GM21717 (cell line): ENCODE results near the gene SLCO3A1.
"Not testable (repeated sequence)": the region's sequence is repeated elsewhere in the genome, so short reads cannot be mapped to it uniquely, and the experiment has no call there.

Experiments
- ATAC-seq: cut with Tn5 transposase; IDR thresholded peaks from one replicate; pipeline ENCODE4 v1.9.1; 2021; ENCODE audit warnings: mild to moderate bottlenecking, moderate library complexity; ENCODE audit not compliant: unreplicated experiment

The SLCO3A1 gene

DNA sequence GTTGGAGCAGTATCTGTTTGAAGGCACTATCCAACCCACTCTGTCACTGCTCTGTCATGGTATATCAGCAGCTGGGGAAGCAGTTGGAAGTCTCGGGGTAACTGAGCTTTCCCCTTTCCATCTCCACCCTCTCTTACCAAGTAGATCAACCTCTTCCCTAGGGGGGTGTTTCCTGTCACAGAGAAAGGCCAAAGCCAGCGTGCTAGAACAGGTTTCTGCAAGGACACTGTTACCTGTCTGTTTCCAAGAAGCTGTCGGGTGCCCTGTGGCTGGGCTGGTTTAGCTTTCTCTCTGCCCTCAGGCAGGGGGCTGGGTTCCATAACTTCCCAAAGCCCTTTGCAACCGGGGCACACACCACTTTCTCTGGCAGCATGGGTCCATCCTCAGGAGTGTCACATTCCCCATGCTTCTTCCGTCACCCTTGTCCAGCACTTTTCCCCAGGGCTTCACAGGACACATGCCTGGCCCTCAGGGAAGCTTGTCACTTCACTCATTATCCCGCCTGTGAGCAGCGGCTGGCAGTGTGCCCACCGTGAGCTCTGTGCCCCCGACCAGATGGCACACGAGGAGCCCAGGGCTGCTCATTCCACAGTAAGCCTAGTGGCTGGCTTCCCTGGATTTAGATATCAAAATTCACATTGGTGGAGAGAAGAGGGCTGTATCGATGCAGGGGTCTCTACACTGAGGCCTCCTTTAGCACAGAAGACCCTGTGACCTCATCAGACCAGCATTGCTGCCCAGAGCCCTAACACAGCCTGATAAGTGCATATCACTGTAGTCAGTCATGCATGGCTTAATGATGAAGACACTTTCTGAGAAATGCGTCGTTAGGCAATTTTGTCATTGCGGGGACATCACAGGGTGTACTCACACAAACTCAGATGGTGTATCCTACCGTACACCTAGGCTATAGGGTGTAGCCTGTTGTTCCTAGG lies 205.8 kb downstream of the SLCO3A1 start:
- ATAC-seq, result no peak

DNA sequence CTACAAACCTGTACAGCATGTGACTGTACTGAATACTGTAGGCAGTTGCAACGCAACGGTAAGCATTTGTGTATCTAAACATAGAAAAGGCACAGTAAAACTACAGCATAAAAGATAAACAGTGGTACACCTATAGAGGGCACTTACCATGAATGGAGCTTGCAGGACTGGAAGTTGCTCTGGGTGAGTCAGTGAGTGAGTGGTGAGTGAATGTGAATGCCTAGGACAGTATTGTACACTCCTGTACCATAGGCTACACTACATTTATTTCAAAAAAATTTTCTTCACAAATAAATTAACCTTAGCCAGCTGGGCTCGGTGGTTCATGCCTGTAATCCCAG lies 206.4 kb downstream of the SLCO3A1 start:
- ATAC-seq, result not testable (repeated sequence)

DNA sequence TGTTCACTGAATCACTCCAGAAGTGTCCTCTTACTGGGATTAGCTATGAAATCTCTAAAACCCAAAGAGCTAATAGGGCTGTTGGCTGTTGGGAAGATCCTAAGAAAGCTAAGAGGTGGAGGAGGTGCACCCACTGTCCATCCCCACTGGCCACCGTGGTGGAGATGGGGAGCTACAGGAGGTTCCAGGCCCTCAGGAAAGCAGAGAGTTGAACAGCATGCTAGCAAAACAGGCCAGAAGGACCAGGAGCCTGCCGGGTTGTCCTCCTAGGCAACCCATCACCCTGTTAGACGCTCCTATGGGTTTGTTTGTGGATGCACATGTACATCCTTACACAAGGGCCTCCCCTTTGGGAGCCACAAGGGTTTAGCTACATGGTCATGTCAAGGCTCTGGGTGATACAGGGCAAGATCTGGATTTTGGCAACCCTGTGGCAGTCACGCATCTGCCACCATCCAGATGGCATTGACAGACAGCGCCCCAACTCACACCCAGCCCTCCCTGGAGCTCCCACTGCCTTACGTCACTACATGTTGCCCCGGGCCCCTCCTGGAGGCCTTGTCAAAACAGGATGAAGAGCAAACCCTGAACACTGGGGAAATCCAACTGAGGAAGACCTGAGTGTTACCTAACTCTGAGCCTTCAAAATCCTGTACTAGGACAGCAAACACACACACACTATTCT lies 208.1 kb downstream of the SLCO3A1 start:
- no peak for ATAC-seq

DNA sequence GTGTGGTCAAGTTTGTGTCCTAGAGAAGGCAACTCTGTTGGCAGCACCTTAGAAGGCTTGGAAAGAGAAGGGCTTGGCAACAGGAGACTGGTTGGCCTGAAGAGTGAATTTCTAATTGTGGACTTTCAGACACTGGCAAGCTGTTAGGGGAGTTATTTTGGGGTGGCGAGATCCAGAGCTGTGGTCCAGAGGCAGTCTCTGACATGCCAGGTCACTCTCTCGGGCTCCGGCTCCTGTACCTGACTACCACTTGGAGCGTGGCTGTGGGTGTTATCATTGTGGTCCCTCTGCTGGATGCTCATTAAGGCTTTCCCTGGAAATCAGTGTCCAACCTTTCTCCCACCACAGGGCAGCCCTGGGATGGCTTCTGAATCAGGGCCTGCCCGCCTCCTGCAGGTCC lies 209.0 kb downstream of the SLCO3A1 start:
- no peak for ATAC-seq

DNA sequence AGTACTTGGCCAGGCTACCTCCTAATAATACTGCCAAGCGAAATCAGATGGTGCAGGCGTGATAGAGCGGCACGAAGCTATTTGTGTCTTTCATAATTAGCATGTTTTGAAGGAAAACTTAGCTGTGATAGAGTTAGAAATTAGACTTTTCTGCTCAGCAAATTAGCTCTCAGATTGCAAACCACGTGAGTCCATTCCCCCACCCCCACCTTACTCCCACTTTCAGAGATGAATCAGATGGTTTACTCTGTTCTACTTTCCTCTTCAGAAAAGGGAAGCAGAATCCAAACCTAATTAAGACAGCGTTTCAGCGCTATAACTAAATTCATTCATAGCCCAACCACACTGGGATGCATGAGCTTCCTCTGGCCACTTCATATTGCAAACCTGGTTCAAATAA lies 214.6 kb downstream of the SLCO3A1 start:
- no peak for ATAC-seq

DNA sequence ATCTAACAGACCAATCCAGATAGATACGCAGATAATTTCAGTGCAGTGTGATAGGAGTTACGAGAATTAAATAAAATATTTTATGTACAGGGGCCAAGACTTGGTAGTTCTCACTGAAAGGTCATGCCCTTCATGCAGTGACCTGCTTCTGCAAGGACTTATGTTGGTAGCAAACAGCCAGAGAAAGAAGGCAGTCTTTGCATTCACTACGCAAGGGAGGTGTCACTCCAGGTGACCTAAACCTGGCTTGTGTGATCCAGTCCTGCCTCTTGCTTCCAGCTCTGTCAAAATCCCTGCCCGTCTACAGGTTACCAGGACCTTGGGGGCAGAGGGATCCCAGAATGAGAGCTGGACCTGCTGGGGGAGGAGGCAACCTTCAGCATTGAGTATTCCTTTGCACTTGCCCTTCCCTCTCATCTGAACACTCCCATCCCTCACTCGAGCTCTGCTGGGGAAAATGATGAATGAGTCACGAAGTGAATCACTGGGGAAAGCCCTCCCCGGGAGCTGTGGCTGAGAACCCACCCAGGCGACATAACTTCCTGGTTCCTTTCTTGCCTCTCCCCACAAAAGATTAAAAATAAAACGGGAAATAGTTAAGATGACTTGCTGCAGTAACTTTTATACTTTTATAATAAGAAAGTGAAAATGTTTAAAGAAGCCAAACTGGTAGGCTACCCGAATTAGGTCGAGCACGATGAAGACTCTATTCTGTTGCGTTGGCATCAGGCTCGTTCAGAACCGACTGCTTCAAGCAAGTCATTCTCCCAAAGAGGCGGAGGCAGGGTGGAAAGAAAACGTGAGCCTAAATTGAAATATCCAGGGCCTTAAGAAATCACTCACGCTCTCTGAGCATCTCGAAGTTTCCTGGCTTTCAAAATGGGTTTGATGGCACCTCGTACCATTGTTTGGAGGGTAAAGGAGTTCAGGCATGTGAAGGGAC lies 216.1 kb downstream of the SLCO3A1 start:
- ATAC-seq, result peak; percentile 65

DNA sequence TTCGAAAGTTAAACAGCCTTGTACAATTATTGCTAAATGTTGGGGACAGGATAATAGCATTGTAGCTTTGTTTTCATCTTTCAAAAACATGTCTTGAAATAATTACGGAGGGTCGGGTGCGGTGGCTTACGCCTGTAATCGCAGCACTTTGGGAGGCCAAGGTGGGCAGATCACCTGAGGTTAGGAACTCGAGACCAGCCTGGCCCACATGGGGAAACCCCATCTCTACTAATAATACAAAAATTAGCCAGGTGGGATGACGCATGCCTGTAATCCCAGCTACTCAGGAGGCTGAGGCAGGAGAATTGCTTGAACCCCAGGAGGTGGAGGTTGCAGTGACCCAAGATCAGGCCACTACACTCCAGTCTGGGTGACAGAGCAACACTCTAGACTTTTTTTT lies 216.7 kb downstream of the SLCO3A1 start:
- ATAC-seq, result not testable (repeated sequence)

DNA sequence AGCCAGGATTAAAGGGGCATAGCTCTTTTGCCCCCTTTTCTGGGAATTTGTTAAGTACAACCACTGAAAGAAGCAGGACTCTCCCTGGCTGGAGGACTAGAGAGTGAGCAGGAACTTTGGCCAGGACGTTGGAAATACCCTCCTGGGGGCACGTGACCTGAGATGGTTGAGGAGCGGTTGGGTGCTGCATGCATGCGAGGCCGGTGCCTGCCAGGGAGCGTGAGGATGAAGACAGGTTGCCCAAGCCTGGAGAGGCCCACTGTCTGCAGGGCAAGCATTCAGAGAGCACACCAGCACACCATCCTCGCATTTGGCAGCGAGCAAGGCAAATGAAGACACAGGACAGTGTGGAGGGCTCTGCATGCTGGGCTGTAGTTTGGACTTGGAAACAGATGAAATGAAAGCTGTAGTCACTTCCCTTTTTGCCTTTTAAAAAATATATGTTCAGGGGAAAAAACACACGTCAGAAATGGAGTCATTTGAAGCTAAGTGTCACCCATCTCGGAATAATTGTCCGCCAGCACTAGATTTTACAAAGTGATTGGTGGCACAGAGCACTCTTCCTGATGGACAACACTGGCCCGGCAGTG lies 217.6 kb downstream of the SLCO3A1 start:
- ATAC-seq, result no peak

DNA sequence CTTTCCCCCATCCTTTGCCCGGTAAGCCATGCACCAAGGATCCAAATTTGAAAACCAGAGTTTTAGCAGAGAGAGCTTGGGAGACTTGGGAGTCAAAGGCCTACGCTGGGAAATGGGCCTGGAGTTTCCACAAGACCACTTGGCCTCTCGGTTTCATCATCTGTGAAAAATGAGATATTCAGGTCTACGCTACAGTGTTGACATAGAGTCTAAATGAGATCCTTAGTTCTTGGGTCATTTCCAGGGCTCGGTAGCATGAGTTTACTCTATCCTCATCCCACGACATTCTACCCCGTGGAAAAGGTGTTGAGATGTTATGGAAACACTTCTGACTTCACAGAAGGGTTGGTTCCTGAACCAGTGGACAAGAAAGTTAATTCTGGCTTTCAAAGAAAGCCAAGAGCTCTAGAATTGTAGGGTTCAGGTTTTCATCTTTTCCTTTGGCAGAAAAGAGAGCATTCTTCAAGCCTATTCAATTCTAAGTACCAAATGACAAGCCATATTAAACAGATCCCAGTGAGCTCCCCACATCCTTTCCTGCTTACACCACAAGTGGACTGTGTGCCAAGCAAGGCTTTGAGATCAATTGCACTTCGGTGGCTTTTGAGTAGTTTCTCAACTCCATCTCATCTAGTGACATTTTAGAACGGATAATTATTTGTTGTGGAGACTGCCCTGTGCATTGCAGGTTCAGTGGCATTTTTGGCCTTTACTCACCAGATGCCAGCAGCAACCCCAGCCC lies 219.7 kb downstream of the SLCO3A1 start:
- ATAC-seq, result no peak

DNA sequence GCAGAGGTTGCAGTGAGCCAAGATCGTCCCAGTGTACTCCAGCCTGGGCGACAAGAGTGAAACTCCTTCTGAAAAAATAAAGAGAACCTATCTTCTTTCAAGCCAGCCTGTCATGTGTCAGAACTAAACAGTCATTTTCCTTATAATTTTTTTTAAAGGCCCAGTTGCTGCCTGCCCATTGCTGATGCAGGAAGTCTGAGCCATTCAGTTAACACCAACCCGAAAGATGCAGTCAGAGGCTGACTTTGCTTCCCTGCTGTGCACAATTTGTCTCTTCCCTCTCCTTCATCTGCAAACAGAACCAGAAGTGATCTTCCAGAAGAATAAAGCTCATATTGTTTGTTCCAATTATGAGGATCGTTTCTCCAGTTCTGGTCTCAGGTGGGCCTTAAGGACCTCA lies 220.6 kb downstream of the SLCO3A1 start:
- ATAC-seq, result no peak

DNA sequence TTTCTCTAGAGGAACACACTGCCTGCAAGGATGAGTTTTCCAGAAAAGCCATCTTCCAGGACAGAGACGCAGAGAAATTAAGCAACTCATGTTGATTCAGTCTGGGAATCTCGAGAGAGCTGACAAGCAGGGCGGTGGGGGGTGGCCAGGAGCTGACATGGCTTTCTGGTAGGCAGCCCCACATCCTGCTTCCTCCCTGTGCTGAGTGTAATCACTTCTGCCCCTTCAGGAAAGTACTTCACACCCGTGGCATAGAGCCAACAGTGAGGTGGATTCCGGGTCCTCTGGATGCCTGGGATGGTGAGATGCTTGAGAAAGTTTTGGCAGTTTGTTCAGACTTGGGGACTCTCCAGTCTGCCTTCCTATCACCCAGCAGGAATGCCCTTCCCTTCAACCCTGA lies 221.1 kb downstream of the SLCO3A1 start:
- no peak for ATAC-seq

DNA sequence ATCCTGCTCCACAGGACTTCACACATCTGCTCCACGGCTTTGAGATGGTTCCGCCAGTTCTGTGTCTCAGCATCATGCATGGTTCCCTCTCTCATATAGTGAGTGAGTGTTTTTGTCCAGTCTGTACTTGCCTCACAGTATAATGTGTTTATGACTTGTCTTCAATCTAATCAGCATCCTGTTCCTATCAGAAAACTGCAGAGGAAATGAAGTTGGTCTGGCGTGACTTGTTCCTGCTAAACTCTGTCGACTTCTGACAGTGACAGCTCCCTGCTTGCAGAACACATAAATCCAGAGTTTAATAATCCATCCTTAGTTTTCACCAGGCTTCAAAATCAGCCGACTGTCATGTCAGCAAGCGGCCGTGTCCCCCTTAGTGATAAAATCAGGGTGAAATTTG lies 222.3 kb downstream of the SLCO3A1 start:
- ATAC-seq, result no peak

DNA sequence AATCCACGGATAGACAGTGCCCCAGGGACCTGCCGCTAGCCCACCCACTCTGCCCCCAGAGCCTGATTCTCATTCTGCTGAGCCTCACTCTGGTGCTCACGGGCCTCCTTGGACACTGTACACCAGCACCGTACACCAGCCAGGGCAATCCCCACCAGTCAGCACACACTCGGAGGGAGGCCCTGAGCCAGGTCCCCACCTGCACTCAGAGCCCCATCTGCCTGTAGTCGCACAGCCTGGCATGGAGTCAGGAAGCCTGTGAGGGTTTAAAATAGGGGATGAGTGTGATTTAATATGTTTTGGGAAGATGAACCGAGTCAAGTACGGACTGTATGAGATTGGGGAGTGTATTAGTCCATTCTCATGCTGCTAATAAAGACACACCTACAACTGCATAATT lies 223.0 kb downstream of the SLCO3A1 start:
- ATAC-seq, result no peak

DNA sequence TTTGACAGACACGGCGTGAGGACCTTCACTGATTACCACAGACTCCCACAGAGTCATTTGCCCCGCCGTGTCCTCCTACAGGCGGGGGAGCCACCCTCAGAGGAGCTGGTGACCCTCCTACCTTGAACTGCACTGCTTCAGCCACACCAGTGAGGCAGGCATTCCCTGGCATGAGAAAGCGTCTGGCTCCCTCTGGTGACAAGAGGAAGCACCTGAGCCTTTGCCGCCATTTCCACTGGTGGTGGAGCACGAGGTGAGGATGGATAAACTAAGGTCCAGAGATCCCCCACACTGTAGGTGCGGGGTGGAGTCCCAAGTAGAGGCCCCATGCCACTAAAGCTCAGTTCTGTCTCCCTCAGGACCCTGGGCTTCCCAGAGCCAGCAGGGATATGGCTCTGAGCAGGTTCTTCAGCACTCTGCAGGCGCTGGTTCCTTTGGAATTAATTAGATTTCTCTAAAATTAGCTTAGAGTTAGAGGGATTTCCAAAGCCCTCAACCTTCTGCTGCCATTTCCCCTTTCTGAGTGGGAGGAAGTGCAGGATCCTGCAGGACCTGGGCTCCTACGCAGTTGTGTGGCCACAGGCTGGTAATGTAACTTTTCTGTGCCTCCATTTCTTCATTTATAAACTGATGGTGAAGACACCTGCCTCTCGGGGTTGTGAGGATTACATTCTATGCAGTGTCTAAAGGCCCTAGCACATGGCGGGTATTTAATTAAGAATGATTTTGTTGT lies 224.0 kb downstream of the SLCO3A1 start:
- ATAC-seq, result peak; percentile 67

DNA sequence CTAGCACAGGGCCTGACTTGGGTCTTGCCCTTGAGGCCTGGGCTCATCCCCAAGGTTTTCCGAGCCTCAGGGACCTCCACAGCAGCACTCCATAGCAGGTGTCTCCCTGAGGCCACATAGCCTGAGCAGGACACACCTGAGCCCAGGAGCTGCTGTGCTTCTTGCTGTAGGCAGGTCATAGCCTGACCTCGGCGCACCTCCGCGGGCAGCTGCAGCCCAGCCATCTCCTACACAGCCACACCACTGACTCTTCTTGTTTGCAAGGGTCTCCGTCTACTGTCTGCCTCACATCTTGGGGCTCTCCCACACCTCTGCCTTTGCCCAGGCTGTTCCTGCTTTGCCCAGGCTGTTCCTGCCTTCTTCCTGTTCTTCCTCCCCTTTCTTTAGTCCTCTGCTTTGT lies 224.8 kb downstream of the SLCO3A1 start:
- ATAC-seq, result no peak

DNA sequence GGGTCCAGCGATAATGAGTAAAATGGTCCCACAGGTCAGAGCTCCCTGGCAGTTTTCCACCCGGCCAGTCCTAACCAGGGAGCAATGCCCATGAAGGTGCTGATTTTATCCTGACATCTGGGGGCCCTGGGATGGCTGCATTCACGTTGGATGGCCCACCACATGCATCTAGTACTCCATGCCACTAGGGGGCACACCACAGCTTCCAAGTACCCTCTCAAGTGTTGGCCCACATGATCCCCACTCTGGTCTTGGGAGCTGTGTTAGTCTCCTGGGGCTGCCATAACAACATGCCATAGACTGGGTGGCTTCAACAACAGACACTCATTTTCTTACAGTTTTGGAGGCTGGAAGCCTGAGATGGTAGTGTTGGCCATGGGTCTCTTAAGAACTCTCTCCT lies 225.5 kb downstream of the SLCO3A1 start:
- ATAC-seq, result no peak

DNA sequence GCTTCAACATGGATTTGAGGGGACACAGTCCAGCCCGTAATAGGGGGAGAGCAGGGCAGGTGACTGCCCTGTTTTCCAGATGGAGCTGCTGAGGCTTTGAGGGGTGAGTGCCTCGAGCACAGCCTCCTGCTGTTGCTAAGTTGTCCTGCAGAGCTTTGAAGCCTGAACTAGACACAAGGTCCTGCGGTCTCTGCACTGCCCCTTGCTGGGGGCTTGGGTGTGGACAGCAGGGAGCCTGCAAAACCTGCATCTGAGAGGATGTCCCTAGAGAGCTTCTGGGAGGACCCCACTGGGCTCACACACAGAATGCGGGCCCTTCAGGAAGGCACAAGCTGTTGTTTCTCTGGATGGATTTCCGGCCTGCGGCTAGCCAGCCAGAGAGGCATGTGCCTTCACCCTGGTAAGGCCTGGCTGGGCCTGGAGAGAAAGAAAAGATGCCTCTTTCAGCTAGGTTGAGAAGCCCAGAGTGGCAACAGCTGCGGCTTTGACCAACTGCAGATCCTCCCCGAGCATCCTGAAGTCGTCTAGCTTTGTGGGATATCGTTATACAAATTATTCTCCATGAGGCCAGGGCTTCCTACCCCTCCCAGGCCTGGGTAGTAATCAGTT lies 226.2 kb downstream of the SLCO3A1 start:
- no peak for ATAC-seq

DNA sequence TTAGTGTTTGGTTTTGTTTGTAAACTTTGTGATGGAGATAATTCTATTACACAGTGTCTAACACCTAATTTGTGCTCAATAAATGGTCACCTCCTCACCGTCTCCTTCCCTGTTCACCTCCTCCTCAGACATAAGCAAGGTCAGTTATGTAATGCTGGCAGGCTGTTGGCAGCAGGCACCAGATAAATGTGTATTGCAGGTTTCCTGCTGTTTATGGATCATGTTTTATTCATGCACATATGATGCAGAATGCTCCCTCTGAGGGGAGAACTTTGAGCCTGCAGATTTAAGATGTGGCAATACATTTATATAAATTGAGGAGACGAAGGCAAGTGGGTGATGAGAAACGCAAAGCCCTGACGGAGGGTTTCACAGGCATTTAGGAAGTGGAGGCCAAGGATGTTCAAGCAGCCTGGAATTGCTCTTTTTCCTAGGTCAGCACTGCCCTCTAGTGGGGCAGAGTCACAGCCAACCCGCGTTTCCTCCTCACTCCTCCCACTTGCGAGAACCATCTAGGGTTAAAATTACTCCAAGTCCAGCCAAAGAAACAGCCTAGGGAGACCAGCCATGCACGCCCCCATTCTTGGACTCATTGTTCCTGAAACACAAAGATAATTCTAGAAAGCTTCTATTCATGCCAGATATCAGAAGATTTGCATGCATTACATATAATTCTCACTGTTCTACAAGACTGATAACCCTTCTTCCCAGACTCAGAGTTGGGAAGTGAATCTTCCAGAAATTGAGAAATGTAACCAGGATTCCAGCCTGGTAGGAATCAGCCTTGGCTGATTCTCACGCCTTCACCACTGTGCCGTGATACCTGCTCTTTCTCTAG lies 228.7 kb downstream of the SLCO3A1 start:
- peak; percentile 58 for ATAC-seq
